ENCODE measurements around the gene SLCO2A1.

GRCh38 chr3:133999891-134000685 is 29.6 kb downstream of the SLCO2A1 start:
- TF ChIP-seq EZH2phosphoT487 (IDR thresholded peaks at IDR 0.05; ENCODE audit: unreplicated experiment) (no peak), POLR2AphosphoS5 (IDR thresholded peaks at IDR 0.05; ENCODE audit: low read depth) (no peak), EZH2 (IDR thresholded peaks at IDR 0.05; ENCODE audit: low read depth, unreplicated experiment) (no peak), ETS1 (IDR thresholded peaks at IDR 0.05) (no peak), REST (IDR thresholded peaks at IDR 0.05; ENCODE audit: unreplicated experiment) (no peak), CREB1 (CRISPR knock-in tag; IDR thresholded peaks at IDR 0.05; ENCODE audit: low read depth) (no peak), JUNB (IDR thresholded peaks at IDR 0.05; ENCODE audit: unreplicated experiment) (no peak), ZNF331 (CRISPR knock-in tag; IDR thresholded peaks at IDR 0.05; ENCODE audit: low read depth) (no peak)
- TF ChIP-seq, protein P1, sequence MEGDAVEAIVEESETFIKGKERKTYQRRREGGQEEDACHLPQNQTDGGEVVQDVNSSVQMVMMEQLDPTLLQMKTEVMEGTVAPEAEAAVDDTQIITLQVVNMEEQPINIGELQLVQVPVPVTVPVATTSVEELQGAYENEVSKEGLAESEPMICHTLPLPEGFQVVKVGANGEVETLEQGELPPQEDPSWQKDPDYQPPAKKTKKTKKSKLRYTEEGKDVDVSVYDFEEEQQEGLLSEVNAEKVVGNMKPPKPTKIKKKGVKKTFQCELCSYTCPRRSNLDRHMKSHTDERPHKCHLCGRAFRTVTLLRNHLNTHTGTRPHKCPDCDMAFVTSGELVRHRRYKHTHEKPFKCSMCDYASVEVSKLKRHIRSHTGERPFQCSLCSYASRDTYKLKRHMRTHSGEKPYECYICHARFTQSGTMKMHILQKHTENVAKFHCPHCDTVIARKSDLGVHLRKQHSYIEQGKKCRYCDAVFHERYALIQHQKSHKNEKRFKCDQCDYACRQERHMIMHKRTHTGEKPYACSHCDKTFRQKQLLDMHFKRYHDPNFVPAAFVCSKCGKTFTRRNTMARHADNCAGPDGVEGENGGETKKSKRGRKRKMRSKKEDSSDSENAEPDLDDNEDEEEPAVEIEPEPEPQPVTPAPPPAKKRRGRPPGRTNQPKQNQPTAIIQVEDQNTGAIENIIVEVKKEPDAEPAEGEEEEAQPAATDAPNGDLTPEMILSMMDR (conservative IDR thresholded peaks at IDR 0.05; ENCODE audit: low read depth in 2 of 2), result no peak

All from GM23338 (cell line).